ENCODE measurements around the gene CFAP46. TPM values are rescaled to one million over a fixed set of nuclear protein-coding genes. Genes with fewer than 3 reads are reported as not detected.
A peak's percentile ranks its signal among the peaks of the same experiment; 100 is the strongest.
"Not testable (repeated sequence)": the region's sequence is repeated elsewhere in the genome, so short reads cannot be mapped to it uniquely, and the experiment has no call there.

CFAP46 gene
- total RNA-seq, 1 experiment from 2014 or later: 1.6 TPM

GRCh38 chr10:132898391-132899053 lies 43.8 kb downstream of the CFAP46 start:
- peaks cover 22% of the 10 kb centered on the region for H3K27me3 ChIP-seq (ENCODE audit: control insufficient read depth, insufficient read depth, low read length)
- intact Hi-C loops (cut with micrococcal nuclease; ENCODE audit: unreplicated experiment): no loop called here
- no peaks in the 10 kb centered on the region for H3K4me1 ChIP-seq (ENCODE audit: control insufficient read depth, insufficient read depth, low read length)
- TF ChIP-seq REST (IDR thresholded peaks at IDR 0.05; ENCODE audit: insufficient read depth in 1 of 2, low read depth in 2 of 2, low read length in 1 of 2) (no peak), SIN3A (IDR thresholded peaks at IDR 0.05; ENCODE audit: borderline replicate concordance, insufficient read depth, low read depth, low read length) (no peak), POLR2AphosphoS5 (IDR thresholded peaks at IDR 0.05; ENCODE audit: low read depth, low read length) (no peak), TCF7L2 (IDR thresholded peaks at IDR 0.05; ENCODE audit: low read depth, low read length) (no peak)
- TF ChIP-seq, protein P1, sequence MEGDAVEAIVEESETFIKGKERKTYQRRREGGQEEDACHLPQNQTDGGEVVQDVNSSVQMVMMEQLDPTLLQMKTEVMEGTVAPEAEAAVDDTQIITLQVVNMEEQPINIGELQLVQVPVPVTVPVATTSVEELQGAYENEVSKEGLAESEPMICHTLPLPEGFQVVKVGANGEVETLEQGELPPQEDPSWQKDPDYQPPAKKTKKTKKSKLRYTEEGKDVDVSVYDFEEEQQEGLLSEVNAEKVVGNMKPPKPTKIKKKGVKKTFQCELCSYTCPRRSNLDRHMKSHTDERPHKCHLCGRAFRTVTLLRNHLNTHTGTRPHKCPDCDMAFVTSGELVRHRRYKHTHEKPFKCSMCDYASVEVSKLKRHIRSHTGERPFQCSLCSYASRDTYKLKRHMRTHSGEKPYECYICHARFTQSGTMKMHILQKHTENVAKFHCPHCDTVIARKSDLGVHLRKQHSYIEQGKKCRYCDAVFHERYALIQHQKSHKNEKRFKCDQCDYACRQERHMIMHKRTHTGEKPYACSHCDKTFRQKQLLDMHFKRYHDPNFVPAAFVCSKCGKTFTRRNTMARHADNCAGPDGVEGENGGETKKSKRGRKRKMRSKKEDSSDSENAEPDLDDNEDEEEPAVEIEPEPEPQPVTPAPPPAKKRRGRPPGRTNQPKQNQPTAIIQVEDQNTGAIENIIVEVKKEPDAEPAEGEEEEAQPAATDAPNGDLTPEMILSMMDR (IDR thresholded peaks at IDR 0.05): no peak
- DNase-seq (ENCODE audit: low read depth, low spot score) (no peak), ATAC-seq (peak; percentile 52; the same call in 1 of the 2 replicates)
- H3K36me3 ChIP-seq (ENCODE audit: control insufficient read depth, insufficient read depth, low read length): no peaks in the 10 kb centered on the region
- in situ Hi-C loops (cut with HindIII; ENCODE audit: low pct_unique_long_range_greater_than_20kb, low sequenced_read_pairs): no loop called here
- no peaks in the 10 kb centered on the region; the same call in 1 of the 2 replicates for H3K9me3 ChIP-seq (ENCODE audit: control insufficient read depth, insufficient read depth, low read depth, low read length)
- H3K4me3 ChIP-seq (ENCODE audit: low read depth in 2 of 2, low read length in 2 of 2): no peak overlapping the region
- H3K27ac ChIP-seq (ENCODE audit: low read length): no peak overlapping the region
- CTCF ChIA-PET: no interaction called here
- POLR2A ChIA-PET: no interaction called here
- no TSS peak for BruUV-seq (replicated peaks)

GRCh38 chr10:132897516-132898381 lies 44.6 kb downstream of the CFAP46 start:
- no TSS peak for BruUV-seq (replicated peaks)
- ChIA-PET POLR2A (no interaction called here), CTCF (no interaction called here)
- no peak overlapping the region for H3K4me3 ChIP-seq (ENCODE audit: low read depth in 2 of 2, low read length in 2 of 2)
- DNase-seq (ENCODE audit: low read depth, low spot score) (no peak), ATAC-seq (peak; percentile 49; the same call in 1 of the 2 replicates)
- intact Hi-C loops (cut with micrococcal nuclease; ENCODE audit: unreplicated experiment) (no loop called here), in situ Hi-C loops (cut with HindIII; ENCODE audit: low pct_unique_long_range_greater_than_20kb, low sequenced_read_pairs) (no loop called here)
- no peaks in the 10 kb centered on the region for H3K36me3 ChIP-seq (ENCODE audit: control insufficient read depth, insufficient read depth, low read length)
- peaks cover 25% of the 10 kb centered on the region for H3K27me3 ChIP-seq (ENCODE audit: control insufficient read depth, insufficient read depth, low read length)
- no peak overlapping the region for H3K27ac ChIP-seq (ENCODE audit: low read length)
- TF ChIP-seq SIN3A (IDR thresholded peaks at IDR 0.05; ENCODE audit: borderline replicate concordance, insufficient read depth, low read depth, low read length): no peak
- no peaks in the 10 kb centered on the region; the same call in 1 of the 2 replicates for H3K9me3 ChIP-seq (ENCODE audit: control insufficient read depth, insufficient read depth, low read depth, low read length)
- no peaks in the 10 kb centered on the region for H3K4me1 ChIP-seq (ENCODE audit: control insufficient read depth, insufficient read depth, low read length)

DNA sequence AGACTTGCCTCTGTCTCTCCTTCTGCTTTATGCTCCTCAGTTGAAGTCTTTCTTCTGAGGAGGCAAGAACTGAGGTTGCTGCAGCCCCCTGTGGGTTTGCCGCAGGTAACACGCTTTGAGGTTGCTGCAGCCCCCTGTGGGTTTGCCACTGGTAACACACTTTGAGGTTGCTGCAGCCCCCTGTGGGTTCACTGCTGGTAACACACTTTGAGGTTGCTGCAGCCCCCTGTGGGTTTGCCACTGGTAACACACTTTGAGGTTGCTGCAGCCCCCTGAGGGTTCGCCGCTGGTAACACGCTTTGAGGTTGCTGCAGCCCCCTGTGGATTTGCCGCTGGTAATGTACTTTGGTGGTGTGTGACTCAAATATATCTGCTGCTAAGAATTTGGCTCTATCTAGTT lies 48.6 kb downstream of the CFAP46 start:
- H3K9me3 ChIP-seq (ENCODE audit: control insufficient read depth, insufficient read depth, low read depth, low read length); BruUV-seq (replicated peaks); in situ Hi-C loops (cut with HindIII; ENCODE audit: low pct_unique_long_range_greater_than_20kb, low sequenced_read_pairs); ATAC-seq; H3K36me3 ChIP-seq (ENCODE audit: control insufficient read depth, insufficient read depth, low read length); H3K27ac ChIP-seq (ENCODE audit: low read length); H3K4me1 ChIP-seq (ENCODE audit: control insufficient read depth, insufficient read depth, low read length); H3K4me3 ChIP-seq (ENCODE audit: low read depth in 2 of 2, low read length in 2 of 2); DNase-seq (ENCODE audit: low read depth, low spot score); intact Hi-C loops (cut with micrococcal nuclease; ENCODE audit: unreplicated experiment): not testable (repeated sequence)
- H3K27me3 ChIP-seq (ENCODE audit: control insufficient read depth, insufficient read depth, low read length): peaks cover 24% of the 10 kb centered on the region
- CTCF ChIA-PET: interaction anchor here (0.7 kb wide), 1 partner anchor 239 kb away, joined by 4 read pairs; no protein-coding TSS in a partner anchor
- POLR2A ChIA-PET: interaction anchor here (0.8 kb wide), 1 partner anchor 110 kb away, joined by 5 read pairs; no protein-coding TSS in a partner anchor

All from Panc1 (cell line).